ENCODE results near the gene CBARP. TPM values are rescaled to one million over a fixed set of nuclear protein-coding genes. Genes with fewer than 3 reads are reported as not detected.
A peak's percentile ranks its signal among the peaks of the same experiment; 100 is the strongest.

The CBARP gene
- total and polyA plus RNA-seq, 11 donors, result 0.60 to 2.2 (median 1.6) TPM

GRCh38 chr19:1254530-1255185 lies 16.9 kb upstream of the CBARP start:
- Histone ChIP-seq H3K4me3 (peak overlapping the region in 9 of 12 donors; percentile 73 to 97 (median 84)), H3K27me3 (no peaks in the 10 kb centered on the region), H3K9me3 (no peaks in the 10 kb centered on the region), H3K27ac (peak overlapping the region; percentile 96 to 100 (median 100)), H3K36me3 (peaks cover 9 to 68% (median 65%) of the 10 kb centered on the region in 9 donors), H3K4me1 (peaks cover 25 to 89% (median 73%) of the 10 kb centered on the region in 12 donors)
- ATAC-seq (no peak), DNase-seq (peak in 1 of 5 donors; percentile 38)
- TF ChIP-seq CTCF (IDR thresholded peaks at IDR 0.05) (no peak), POLR2A (IDR thresholded peaks at IDR 0.05) (no peak)
- intact Hi-C loops (cut with DNase I), result loop anchor here in 1 of 10 donors (5.0 kb wide), 1 partner anchor 457 kb away; the partner anchor contains the start of gene PTBP1
- whole genome bisulfite sequencing, 4 donors, result 78 to 88% (median 84%) methylated on average over 13 to 20 of the region's 20 CpGs

GRCh38 chr19:1254081-1254527 lies 16.3 kb upstream of the CBARP start:
- WGBS, 4 donors, result 58 to 77% (median 66%) methylated on average over 23 to 37 of the region's 37 CpGs
- DNase-seq (peak in 4 of 5 donors; percentile 61 to 76 (median 67)), ATAC-seq (no peak)
- Histone ChIP-seq H3K36me3 (peaks cover 9 to 68% (median 65%) of the 10 kb centered on the region in 9 donors), H3K9me3 (no peaks in the 10 kb centered on the region), H3K27me3 (no peaks in the 10 kb centered on the region), H3K4me1 (peaks cover 25 to 83% (median 67%) of the 10 kb centered on the region in 12 donors), H3K27ac (peak overlapping the region; percentile 96 to 100 (median 100)), H3K4me3 (peak overlapping the region in 11 of 12 donors; percentile 17 to 97 (median 84))
- intact Hi-C loops (cut with DNase I), result loop anchor here in 1 of 10 donors (5.0 kb wide), 1 partner anchor 457 kb away; the partner anchor contains the start of gene PTBP1
- TF ChIP-seq POLR2A (IDR thresholded peaks at IDR 0.05) (no peak), CTCF (IDR thresholded peaks at IDR 0.05) (no peak)

GRCh38 chr19:1253514-1254080 lies 15.8 kb upstream of the CBARP start:
- TF ChIP-seq POLR2A (IDR thresholded peaks at IDR 0.05) (peak in 1 of 2 donors; percentile 2), CTCF (IDR thresholded peaks at IDR 0.05) (no peak)
- intact Hi-C loops (cut with DNase I), result loop anchor here in 1 of 10 donors (5.0 kb wide), 1 partner anchor 456 kb away; the partner anchor contains the start of gene PTBP1
- WGBS, 4 donors, result 25 to 55% (median 35%) methylated on average over 11 to 23 of the region's 23 CpGs
- peak in 1 of 5 donors; percentile 73 for DNase-seq
- H3K27ac ChIP-seq, result peak overlapping the region; percentile 96 to 100 (median 100)
- H3K4me1 ChIP-seq, result peaks cover 25 to 78% (median 62%) of the 10 kb centered on the region in 12 donors
- H3K36me3 ChIP-seq, result peaks cover 9 to 68% (median 62%) of the 10 kb centered on the region in 9 donors
- ATAC-seq, result no peak
- H3K9me3 ChIP-seq, result no peaks in the 10 kb centered on the region
- H3K27me3 ChIP-seq, result no peaks in the 10 kb centered on the region
- peak overlapping the region; percentile 17 to 97 (median 84) for H3K4me3 ChIP-seq
